IPS DF 4.7 (cell line): Measurements from ENCODE around the gene SPTBN1.

ENCODE experiments used
- DNase-seq: peaks from one replicate; pipeline ENCODE4 v3.0.0-alpha.2; 2013; ENCODE audit warnings: low spot score; ENCODE audit errors: extremely low read depth

The SPTBN1 gene

DNA sequence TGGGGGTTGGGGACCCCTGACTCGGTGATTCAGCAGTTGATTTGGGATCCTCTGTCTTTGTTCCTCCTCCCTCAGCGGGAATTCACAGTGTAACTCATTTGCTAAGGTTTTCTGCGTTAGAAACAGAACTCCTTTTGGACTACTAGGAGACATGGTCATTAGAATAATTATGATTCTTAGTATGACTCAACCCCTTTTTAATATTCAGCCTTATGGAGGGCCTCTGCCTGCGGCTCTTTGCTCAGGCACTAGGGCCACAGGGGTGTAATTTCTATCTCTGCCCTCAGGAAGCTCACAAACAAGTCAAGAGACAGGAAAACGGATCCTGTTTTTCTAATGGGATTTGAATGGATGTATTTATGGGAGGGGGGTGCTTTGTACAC is 117.4 kb downstream of the SPTBN1 start:
- no peak for DNase-seq

GRCh38 chr2:54574107-54574859 is 118.2 kb downstream of the SPTBN1 start:
- DNase-seq: no peak

- no peak for DNase-seq
Measured at GRCh38 chr2:54574860-54575247, 118.7 kb downstream of the SPTBN1 start.

DNA sequence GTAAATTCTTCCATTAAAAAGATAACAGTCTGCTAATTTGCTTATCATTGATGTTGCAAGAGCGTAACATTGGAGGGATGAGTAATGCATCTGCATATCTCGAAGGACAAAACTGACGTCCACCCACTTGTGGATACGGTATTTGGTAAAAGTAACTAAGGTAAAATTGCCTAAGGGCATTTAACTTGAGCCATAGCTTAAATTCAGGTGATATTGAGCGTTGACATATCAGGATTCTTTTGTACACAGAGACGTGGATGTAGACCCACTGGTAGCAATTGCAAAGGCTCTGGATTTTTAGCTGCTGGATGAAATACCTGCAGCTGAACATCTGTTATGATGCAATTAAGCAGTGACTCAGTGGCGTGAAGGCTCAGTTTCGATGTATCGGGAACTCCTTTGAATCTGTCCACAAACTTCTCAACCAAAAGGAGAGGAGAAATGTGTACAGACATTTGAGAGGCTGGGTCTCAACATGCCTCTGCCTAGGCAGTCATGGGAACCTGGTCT is 119.3 kb downstream of the SPTBN1 start:
- no peak for DNase-seq

GRCh38 chr2:54577035-54577434 is 120.9 kb downstream of the SPTBN1 start:
- DNase-seq: no peak

- DNase-seq: no peak
Measured at GRCh38 chr2:54577944-54578647, 122.0 kb downstream of the SPTBN1 start.

DNA sequence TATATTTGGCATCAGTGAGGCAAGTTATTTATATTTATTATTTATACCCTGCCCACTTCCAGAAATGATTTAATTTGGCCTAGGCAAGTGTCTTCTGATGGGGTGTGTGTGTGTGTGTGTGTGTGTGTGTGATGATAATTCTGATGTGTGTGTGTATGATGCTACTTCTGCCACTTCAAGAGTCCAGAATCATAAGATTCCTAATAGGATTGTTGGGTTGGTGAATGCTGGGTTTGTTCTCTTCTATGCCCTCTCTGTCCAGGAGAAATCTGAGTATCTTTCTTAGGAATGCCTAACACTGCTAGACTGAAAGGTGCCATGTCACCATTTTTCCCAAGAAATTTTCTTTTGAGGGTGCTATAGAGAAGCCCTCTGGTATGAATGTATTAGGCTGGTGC is 122.5 kb downstream of the SPTBN1 start:
- DNase-seq: no peak

GRCh38 chr2:54579061-54579681 is 123.0 kb downstream of the SPTBN1 start:
- DNase-seq: no peak

DNA sequence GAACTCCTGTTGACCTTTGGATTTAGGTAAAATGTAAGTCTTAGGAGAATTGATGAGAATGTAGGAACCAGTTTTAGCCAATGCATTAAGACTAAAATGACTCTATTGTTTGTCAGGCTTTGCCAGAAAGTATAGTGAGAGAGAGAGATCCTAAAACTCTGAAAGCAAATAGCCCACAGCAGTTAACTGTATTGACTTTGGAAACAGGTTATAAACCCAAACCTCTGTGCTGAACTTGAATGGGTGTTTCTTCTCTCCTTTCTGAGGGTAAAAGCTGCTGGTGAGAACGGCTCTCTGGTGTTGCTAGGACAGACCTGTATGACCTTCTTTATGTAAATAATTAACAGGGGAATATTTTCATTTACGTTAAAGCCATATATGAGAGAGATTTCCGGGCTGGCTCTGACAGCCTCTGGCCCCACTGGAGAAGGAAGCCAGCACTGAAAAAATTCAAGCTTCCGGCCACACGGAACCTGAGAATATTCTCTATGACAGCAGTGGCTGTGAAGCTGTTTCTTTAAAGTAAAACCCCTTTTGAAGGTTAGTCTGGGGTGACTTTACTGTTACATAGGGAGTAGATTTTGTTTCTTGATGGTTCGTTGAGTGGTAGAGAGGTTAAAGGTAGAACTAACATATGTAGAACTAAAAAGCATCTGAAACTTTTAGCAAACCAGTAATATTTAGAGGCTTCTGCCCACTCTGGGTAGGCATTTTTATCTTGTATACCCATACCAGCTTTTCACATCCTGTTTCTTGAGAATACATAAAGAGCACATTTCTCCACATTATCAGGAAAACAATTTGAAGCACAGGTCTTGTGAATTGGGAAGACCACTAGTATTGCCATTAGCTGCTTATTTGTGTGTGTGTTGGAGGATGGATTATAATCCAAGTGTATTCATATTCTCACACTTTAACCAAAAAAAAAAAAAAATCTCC is 123.8 kb downstream of the SPTBN1 start:
- DNase-seq: no peak

GRCh38 chr2:54581326-54582039 is 125.4 kb downstream of the SPTBN1 start:
- no peak for DNase-seq

GRCh38 chr2:54582987-54583386 is 126.9 kb downstream of the SPTBN1 start:
- DNase-seq: no peak

DNA sequence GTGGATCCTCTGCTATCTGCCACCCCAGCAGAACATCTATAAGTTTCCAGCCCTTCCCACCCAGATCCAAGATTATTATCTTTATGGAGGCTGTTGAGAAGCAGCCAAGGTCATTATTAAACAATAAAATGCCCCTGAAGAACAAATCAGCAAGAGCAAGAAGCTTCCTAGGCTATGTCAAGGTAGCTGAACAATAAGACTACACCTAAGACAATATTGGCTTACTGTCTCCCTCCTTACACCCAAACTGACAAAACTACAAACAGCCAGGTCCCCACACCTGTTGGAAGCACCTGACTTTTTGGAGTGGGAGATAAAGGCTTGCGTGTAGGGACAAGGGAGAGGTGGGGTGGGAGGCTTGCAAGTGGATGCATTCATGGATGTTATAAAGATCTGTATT is 128.5 kb downstream of the SPTBN1 start:
- DNase-seq: no peak

- DNase-seq: no peak
Measured at GRCh38 chr2:54585136-54585733, 129.1 kb downstream of the SPTBN1 start.

GRCh38 chr2:54586062-54586461 is 129.9 kb downstream of the SPTBN1 start:
- no peak for DNase-seq

- no peak for DNase-seq
Measured at GRCh38 chr2:54586494-54586893, 130.4 kb downstream of the SPTBN1 start.

GRCh38 chr2:54587171-54588016 is 131.3 kb downstream of the SPTBN1 start:
- no peak for DNase-seq

GRCh38 chr2:54588244-54588899 is 132.2 kb downstream of the SPTBN1 start:
- DNase-seq: no peak

GRCh38 chr2:54589038-54589339 is 132.9 kb downstream of the SPTBN1 start:
- DNase-seq: no peak
